Esophagus squamous epithelium (tissue), 4 donors: ENCODE measurements around the gene MT1A.

Experiments
- POLR2A ChIP-seq, 4 donors: fragments of 450-650 bp; IDR thresholded peaks; one replicate each; pipeline ENCODE4 v1.6.1; 2017; ENCODE audit warnings: antibody characterized with exemption in 4 of 4, mild to moderate bottlenecking in 4 of 4, moderate library complexity in 3 of 4
- TF ChIP-seq, protein P1 (sequence below), 6 experiments: fragments of 450-650 bp in 4 of 6; fragments of 200-600 bp in 2 of 6; sonication (generic) in 2 of 6; IDR thresholded peaks; one replicate each; pipeline ENCODE4 v1.5.1; 2016 to 2019; ENCODE audit warnings: antibody characterized with exemption in 6 of 6, mild to moderate bottlenecking in 4 of 6, moderate library complexity in 4 of 6

DNA sequence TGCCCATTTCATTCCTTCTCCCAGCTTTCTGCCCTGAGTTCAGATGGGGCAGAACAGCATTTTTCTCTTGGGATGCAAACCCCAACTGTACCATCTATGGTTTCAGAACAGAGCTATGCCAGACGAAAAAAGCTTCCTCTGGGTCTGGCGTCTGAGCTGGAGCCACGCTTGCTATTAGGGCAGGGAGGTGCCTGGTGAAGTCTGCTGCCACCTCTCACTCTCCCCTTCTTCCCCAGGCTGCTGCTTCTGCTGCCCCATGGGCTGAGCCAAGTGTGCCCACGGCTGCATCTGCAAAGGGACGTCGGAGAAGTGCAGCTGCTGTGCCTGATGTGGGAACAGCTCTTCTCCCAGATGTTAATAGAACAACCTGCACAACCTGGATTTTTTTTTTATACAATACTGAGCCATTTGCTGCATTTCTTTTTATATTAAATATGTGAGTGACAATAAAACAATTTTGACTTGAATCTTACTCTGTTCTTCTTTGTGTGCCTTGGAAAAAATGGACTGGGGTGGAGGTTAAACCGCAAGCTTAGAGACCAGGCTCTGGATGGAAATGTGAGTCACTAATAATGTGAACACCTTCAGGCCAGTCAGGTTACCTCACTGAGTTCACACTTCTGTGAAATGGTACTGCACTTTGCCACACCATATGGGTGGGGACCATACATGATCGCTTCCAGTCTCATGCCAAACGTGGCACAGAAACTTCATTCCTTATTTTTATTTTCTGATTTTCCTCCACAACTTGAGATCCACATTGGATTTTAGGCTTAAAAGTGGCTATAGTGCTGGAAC lies 1.7 kb upstream of the MT1A start:
- no peak for TF ChIP-seq POLR2A (IDR thresholded peaks at IDR 0.05)
- TF ChIP-seq, protein P1, sequence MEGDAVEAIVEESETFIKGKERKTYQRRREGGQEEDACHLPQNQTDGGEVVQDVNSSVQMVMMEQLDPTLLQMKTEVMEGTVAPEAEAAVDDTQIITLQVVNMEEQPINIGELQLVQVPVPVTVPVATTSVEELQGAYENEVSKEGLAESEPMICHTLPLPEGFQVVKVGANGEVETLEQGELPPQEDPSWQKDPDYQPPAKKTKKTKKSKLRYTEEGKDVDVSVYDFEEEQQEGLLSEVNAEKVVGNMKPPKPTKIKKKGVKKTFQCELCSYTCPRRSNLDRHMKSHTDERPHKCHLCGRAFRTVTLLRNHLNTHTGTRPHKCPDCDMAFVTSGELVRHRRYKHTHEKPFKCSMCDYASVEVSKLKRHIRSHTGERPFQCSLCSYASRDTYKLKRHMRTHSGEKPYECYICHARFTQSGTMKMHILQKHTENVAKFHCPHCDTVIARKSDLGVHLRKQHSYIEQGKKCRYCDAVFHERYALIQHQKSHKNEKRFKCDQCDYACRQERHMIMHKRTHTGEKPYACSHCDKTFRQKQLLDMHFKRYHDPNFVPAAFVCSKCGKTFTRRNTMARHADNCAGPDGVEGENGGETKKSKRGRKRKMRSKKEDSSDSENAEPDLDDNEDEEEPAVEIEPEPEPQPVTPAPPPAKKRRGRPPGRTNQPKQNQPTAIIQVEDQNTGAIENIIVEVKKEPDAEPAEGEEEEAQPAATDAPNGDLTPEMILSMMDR (IDR thresholded peaks at IDR 0.05) = no peak
